ENCODE measurements around the gene SLC25A47.

The SLC25A47 gene

DNA sequence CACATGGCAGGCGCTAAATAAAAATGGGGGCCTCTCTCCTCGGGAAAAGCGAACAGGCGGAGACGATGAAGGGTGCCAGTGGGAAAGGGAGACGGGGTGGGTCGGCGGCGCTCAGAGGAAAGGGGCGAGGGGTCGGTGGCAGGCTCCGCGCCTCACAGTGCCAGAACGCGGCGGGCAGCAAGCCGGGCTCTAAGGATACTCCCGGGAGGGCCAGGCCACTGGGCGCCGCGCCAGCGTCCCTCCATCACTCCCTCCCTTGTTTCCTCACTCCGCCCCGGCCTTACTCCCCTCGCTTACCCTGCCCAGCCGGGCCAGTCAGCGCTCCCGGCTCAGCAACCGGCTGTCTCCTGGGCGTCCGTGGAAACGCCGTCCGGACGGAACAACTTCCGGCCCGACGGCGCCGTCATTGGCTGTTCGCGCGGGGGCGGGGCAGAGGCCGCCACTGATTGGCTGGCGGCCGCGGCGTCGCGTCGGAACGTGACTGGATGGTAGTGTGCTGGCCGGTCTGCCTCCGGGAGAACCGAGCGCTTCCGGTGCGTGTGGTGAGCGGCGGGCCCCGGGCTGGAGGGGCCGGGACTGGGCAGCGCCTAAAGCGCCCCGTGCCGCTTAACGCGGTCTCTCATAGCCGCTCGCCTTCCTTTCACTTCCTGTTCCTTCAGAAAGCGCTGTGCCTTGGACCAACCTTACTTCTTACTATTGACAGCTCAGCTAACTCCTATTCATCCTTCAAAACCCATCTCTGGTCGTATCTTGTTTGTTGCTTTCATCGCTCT lies 53.0 kb downstream of the SLC25A47 start, which contains the start of gene WDR25:
Gene WDR25, plus strand, starts transcription at position 523 of the 773 bp plus-strand sequence.
- DNase-seq (ENCODE audit: low read depth, low spot score) = peak; percentile 85

DNA sequence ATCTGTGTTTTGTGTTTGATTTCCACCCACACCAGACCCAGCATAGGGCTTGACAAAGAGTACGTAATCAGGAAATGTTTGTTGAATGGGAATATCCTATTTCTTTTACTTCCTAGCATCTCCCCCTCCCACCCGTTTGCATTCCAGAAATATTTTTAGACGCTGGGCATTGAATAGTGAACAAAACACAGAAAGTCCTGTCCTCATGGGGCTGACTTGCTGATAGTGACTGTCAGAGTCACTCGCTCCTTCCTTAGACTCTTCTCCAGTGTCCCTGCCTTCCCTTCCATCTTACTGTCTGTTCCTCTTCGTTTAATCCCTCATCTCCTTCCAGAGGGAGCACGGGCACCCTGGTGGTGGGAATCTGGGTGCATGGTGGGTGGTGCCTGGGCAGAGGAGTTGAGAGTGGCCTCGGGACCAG lies 53.6 kb downstream of the SLC25A47 start:
- no peak for DNase-seq (ENCODE audit: low read depth, low spot score)

Data from activated CD4-positive, CD25-positive, alpha-beta regulatory T cell treated with anti-CD3 and anti-CD28 coated beads, Interleukin-2, amount 50 U/mL, for 16 hours (primary cell).